ENCODE measurements around the gene OR13A1.
"Not testable (repeated sequence)": the region's sequence is repeated elsewhere in the genome, so short reads cannot be mapped to it uniquely, and the experiment has no call there.

Gene OR13A1

GRCh38 chr10:45279682-45280081 lies 35.7 kb downstream of the OR13A1 start:
- DNase-seq, result no peak

DNA sequence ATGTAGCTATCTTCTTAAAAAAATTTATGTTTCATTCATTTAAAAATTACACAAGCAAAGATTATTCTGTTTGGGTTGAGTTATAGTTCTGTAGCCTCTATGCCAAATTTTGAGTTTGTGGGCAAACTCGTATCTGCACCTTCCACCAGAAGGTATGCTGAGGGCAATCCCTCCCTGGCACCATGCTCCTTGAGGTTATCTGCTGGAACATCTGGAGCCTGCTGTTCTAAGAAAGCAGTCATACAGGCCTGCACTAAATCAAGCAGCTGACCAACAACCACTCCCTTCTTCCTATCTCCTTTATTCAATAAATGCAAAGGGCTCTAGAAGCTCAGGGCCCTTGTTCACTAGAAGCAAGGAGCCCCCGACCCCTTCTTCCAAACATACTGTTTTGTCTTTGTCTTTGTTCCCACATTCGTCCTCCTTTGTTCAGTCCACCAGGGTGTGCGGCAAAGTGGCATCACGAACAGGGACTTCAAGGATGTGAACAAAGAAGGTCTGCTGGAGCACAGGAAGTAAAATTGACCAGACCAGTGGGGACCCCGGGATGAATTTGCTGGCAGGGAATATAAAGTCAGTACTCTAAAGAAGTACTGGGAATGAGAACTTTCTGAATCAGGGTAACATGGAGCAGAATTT lies 36.4 kb downstream of the OR13A1 start:
- no peak for DNase-seq

DNA sequence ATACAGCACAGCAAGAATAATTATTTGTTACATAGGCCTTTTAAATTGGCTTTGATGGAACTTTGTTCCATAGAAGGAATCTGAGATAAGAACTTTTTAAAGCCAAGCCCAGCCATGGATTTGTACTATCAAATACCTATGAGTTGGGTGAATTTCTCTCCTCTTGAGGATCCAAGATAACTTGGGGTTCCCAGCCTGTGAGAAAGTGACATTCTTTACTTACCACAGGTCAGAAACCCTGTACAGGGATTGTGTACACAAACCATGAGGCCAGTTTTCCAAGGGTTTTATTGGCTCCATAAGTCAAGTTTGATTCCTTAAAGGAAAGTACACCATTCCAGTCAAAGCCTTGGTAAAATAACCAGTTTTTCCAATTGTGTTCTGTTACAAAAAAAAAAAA lies 39.3 kb downstream of the OR13A1 start:
- DNase-seq, result not testable (repeated sequence)

DNA sequence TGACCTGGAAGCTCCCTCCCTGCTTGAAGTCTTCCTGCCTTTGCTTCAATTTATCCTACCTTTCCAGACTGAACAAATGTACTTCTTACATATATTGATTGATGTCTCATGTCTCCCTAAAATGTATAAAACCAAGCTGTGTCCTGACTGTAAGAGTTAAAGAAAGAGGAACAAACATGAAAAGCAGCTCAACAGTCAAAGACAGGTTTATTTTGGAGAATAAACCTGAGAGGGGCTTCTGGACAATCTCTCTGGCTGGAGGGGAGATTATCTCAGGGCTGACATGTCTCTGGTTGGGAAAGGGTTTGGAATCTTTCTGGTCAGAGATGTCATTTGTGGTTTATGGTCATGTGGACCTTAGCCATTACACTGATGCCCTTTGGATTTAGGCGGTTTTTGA lies 41.0 kb downstream of the OR13A1 start:
- DNase-seq, result no peak

DNA sequence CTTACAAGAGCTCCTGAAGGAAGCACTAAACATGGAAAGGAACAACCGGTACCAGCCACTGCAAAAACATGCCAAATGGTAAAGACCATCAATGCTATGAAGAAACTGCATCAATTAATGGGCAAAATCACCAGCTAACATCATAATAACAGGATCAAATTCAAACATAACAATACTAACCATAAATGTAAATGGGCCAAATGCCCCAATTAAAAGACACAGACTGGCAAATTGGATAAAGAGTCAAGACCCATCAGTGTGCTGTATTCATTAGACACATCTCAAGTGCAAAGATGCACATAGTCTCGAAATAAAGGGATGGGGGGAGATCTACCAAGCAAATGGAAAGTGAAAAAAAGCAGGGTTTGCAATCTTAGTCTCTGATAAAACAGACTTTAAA lies 47.6 kb downstream of the OR13A1 start:
- DNase-seq, result not testable (repeated sequence)

DNA sequence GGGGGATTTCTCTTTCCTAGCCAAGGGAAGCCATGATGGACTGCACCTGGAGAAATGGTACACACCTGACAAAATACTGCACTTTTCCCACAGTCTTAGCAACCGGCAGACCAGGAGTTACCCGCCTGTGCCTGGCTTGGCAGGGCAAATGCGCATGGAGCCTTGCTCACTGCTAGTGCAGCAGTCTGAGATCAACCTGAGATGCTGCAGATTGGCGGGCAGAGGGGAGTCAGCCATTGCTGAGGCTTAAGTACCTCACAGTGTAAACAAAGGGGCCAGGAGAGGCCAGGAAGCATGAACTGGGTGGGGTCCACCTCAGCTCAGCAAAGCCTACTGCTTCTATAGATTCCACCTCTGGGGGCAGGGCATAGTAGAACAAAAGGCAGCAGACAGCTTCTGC lies 49.4 kb downstream of the OR13A1 start:
- no peak for DNase-seq

DNA sequence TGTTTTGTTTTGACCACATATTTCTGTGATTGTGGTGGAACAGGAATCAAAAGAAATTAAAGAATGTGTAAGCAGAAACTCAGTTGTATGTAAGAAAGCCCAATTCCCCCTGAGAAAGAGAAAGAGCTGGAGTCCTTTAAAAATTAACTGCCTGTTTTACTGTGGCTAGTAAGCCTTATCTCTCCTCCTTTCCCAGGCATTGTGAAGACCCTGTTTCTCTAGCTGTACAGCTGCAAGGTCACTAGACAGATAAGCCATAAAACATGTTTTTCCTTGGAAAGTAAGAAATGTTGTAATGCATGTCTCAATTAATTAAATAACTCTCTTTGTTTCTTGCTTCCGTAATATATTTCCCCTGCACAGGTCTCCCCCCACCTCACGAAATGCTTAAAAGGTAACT lies 53.5 kb downstream of the OR13A1 start:
- no peak for DNase-seq

DNA sequence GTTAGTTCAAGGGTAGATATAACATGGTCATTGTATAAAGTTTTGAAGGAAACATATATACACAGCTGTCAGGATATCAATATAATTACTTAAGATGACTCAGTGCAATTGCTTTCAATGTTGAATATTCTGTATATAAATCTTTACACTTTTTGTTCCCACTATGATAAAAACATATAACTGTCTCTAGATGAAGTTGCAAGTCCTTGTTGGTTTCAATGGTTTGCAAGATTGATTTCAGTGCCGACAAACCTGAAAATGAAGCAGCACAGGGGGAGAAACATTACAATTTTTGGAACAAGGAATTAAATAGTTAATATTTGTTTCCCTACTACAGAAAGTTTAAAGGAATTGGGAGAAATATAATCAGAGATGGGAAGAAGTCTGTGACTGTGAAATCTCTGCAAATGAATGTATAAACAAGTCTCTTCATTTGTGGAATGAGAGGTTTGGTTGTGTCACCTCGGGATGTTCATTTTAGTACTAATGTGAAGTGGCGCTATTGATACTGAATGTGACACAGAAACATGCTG lies 54.1 kb downstream of the OR13A1 start:
- no peak for DNase-seq

DNA sequence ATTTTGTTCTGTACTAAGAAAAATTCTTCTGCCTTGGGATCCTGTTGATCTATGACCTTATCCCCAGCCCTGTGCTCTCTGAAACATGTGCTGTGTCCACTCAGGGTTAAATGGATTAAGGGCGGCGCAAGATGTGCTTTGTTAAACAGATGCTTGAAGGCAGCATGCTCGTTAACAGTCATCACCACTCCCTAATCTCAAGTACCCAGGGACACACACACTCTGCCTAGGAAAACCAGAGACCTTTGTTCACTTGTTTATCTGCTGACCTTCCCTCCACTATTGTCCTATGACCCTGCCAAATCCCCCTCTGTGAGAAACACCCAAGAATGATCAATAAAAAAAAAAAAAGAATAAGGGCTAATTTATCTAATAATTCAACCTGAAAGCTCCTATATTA lies 54.8 kb downstream of the OR13A1 start:
- not testable (repeated sequence) for DNase-seq

GRCh38 chr10:45259786-45260495 lies 55.5 kb downstream of the OR13A1 start:
- not testable (repeated sequence) for DNase-seq

DNA sequence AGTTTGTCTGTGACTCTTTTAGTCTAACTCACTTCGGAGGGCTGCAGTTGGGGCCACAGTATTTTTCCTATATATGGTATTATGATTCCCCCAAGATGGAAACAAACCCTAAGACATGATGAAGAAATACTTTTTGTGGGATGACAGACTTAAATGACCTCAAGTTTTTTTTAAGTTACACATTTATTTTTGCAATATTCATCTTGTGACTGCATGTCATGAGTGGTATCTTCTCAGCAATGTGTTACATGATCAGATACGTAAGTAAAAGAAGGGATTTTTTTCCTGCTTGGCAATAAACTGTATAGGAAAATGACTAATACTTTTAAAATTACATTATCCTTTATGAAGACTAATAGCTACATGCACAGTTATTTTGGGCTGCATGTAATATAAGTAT lies 57.8 kb downstream of the OR13A1 start:
- no peak for DNase-seq

DNA sequence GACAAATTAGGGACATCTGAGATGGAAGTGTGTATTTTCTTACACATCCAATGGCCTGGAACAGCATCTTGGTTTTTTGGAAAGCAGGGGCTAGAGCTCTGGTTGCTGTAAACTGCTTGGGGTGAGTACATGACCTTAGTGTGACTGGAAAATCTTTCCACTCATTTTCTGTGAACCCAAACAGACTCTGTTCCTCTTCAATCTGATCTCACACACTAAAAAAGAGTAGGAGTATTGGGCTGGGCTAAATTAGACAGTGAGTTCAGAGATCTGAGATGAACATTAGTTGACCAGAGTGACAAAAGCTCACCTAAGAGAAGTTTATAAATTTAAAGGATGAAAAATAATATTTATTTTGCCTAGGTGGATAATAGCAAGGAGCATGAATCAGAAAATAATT lies 59.2 kb downstream of the OR13A1 start:
- no peak for DNase-seq

DNA sequence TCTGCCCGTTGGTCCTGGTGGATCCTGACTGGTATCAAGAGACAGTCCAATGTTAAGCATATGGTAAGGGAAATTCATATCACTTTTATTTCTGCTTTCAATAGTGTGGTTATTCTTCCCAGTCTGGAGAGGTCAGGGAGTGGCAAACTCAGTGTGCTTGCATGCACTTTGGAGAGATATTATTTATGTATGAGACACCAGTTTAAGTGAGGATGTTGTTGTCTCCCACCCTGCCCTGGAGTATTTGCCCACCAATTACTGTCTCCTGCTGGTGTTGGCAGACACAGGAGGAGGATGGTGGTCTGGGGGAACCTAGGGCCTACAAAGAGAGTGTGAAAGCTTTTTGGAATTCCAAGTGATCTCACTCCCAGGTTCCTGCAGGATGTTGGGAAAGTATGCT lies 59.7 kb downstream of the OR13A1 start:
- no peak for DNase-seq

DNA sequence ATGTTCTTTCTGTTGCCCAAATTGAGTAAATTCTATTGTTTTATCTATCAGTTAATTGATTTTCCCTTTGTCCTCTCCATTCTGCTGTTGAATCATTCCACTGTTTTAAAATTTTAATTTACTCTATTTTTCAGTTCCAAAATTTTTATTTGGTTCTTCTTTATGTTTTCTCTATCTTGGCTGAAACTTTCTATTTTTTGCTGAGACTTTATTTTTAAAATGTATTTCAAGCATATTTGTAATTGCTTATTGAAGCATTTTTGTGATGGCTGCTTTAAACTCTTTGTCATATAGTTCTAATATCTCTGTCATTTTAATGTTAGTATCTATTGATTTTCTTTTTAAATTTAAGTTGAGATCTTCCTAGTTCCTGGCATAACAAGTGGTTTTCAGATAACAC lies 60.5 kb downstream of the OR13A1 start:
- DNase-seq, result no peak

DNA sequence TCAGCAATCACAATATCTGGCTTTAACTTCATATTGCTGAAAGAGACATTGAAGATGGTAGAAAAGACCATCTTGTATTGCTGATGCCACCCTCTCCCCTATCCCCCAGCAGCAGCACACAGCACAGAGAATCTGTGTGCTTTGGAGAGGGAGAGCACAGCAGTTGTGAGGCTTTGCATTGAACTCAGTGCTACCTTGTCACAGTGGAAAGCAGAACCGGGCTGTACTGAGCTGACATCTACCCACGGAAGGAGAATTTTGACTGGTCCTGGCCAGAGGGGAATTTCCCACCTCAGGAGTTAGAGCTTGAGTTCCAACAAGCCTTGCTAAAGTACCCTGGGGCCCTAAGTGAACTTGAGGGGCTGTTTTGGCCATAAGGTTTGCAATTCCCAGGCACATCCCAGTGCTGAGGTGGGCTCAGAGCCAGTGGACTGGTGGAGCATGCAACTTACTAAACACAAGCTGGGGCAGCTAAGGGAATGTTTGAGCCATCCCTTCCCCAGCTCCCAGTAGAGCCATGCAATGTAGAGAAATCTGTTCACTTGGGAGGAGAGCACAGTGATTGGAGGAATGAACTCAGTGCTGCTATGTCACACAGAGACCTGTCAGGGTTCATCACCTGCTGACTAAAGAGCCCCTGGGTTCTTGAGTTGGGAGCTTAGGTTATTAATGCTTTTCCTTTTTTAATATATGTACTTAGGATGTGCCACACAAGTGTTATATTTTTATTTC lies 62.1 kb downstream of the OR13A1 start:
- no peak for DNase-seq

All from NCI-H1092 treated with DMSO at 0.1 percent for 48 hours (cell line).